Pancreas (tissue), 10 donors: ENCODE data around the gene XIRP2. TPM values are rescaled to one million over a fixed set of nuclear protein-coding genes. Genes with fewer than 3 reads are reported as not detected.

Experiments
- ATAC-seq, 4 donors: fragments of 200-7000 bp; cut with Tn5 transposase; one replicate each; pipeline versions ENCODE4 v1.8.0 to v1.9.1; 2020; ENCODE audit warnings: mild to moderate bottlenecking in 4 of 4, moderate library complexity in 4 of 4
- DNase-seq, 6 donors: peaks; one replicate each; pipeline ENCODE4 v3.0.0-alpha.2; 2020
- FAIRE-seq: peaks from 2 replicates; lab custom pipeline; 2012; peaks lifted over from hg19 to GRCh38; lab: Jason Lieb, UNC
- H3K27ac ChIP-seq, 4 donors: fragments of 200-600 bp; sonication (generic); 1 replicate in 3 of 4; 2 replicates in 1 of 4; pipeline versions ENCODE4 v1.5.0 to v1.8.0; 2020
- H3K27me3 ChIP-seq, 4 donors: fragments of 200-600 bp; one replicate each; pipeline ENCODE4 v1.8.0; 2021
- H3K36me3 ChIP-seq, 3 donors: fragments of 200-600 bp; sonication (generic) in 1 of 3; one replicate each; pipeline versions ENCODE4 v1.5.0 to v1.8.0; 2020 to 2021
- H3K4me1 ChIP-seq, 3 donors: fragments of 200-600 bp; one replicate each; pipeline ENCODE4 v1.8.0; 2021
- H3K4me3 ChIP-seq, 4 donors: fragments of 200-600 bp; sonication (generic) in 2 of 4; one replicate each; pipeline versions ENCODE4 v1.5.0 to v1.8.0; 2020 to 2021
- H3K9me3 ChIP-seq, 4 donors: fragments of 200-600 bp; one replicate each; pipeline ENCODE4 v1.8.0; 2021
- CTCF ChIP-seq, 4 donors: fragments of 200-600 bp; sonication (generic) in 3 of 4; IDR thresholded peaks; one replicate each; pipeline versions ENCODE4 v1.5.0 to v1.8.0; 2021; ENCODE audit warnings: antibody characterized with exemption in 4 of 4
- WGBS, 2 donors: extraction: QIAGEN DNeasy Blood & Tissue Kit; methylation state at CpG; one replicate each; pipeline ENCODE4 v1.1.7; 2013; 5-methylcytosine and 5-hydroxymethylcytosine counted together
- intact Hi-C, 3 donors: fragments of 100-400 bp; cut with DNase I; formaldehyde crosslinking; loops; one replicate each; pipeline versions ENCODE4 v1.11.1 to v1.14.2; 2022
- polyA plus RNA-seq, 2 donors: library from polyadenylated mRNA; stranded (reverse); fragments of 200-250 nt; gene quantifications; one replicate each; pipeline ENCODE4 v1.2.3, GENCODE V29; 2013
- total RNA-seq, 6 donors: library from RNA; stranded (reverse); fragmentation: NEBNext Ultra II Directional in 4 of 6; extraction: Animal tissue kit (Norgen Biotek cat#: 25700) in 4 of 6; gene quantifications; one replicate each; pipeline versions ENCODE4 v1.2.1 to v1.2.4, GENCODE V29; 2021 to 2023
- donor health status: healthy with polysubstance abuse.
- donor health status: DM: no; HTN: no; CAD: no; lungs with moderate emphysema.
- donor health status: DM: no; HTN: no; CAD: no.
- donor health status: control.
- donor health status: control.
- donor health status: Bipolar disorder and iron deficiency.
- donor health status: DM: yes; HTN: yes; CAD: no.
- donor health status: DM: no; HTN: no; CAD: no.
- donor health status: DM: no; HTN: no; CAD: no.
- donor health status: DM: yes; HTN: yes; CAD: no.

XIRP2 gene
- total and polyA plus RNA-seq, 8 donors: 0.08 to 0.35 (median 0.28) TPM; not detected in 5

- Histone ChIP-seq H3K4me3 (no peak overlapping the region), H3K27me3 (no peaks in the 10 kb centered on the region), H3K9me3 (no peaks in the 10 kb centered on the region), H3K4me1 (no peaks in the 10 kb centered on the region), H3K36me3 (no peaks in the 10 kb centered on the region), H3K27ac (no peak overlapping the region)
- FAIRE-seq (no peak), ATAC-seq (no peak), DNase-seq (no peak)
- intact Hi-C loops: no loop called here
- TF ChIP-seq CTCF (IDR thresholded peaks at IDR 0.05): no peak
Observed at GRCh38 chr2:167048829-167049228, 160.5 kb downstream of the XIRP2 start.

- Histone ChIP-seq H3K4me3 (no peak overlapping the region), H3K27me3 (no peaks in the 10 kb centered on the region), H3K36me3 (no peaks in the 10 kb centered on the region), H3K27ac (no peak overlapping the region), H3K4me1 (no peaks in the 10 kb centered on the region), H3K9me3 (no peaks in the 10 kb centered on the region)
- FAIRE-seq (no peak), ATAC-seq (no peak), DNase-seq (no peak)
- no peak for TF ChIP-seq CTCF (IDR thresholded peaks at IDR 0.05)
- 50 to 67% methylated on average over 3 of the region's 3 CpGs for WGBS, 2 donors
- intact Hi-C loops: no loop called here
Observed at GRCh38 chr2:167049659-167050058, 161.4 kb downstream of the XIRP2 start.

DNA sequence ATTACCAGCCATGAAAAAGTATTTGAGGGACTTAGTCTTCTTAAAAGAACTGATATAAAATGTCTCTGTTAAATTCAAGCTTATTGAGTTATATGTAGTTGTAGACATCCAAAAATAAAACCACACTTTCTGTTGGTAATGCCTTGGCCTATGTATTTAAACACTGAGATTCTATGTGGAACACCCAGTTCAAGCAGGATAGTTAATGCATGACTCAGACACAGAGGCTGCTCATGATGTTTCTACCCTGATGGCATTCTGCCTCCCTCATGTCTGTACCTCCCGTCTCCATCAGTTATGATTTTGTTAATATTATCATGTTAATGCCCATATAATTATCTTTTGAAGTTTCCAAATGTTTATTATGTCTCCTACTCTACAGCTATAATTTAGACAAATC, 164.5 kb downstream of the XIRP2 start:
- ATAC-seq: no peak
- Histone ChIP-seq H3K27me3 (no peaks in the 10 kb centered on the region), H3K27ac (no peak overlapping the region), H3K4me3 (no peak overlapping the region), H3K4me1 (no peaks in the 10 kb centered on the region), H3K36me3 (no peaks in the 10 kb centered on the region), H3K9me3 (no peaks in the 10 kb centered on the region)
- 69 to 77% methylated on average over 1 of the region's 1 CpG for WGBS, 2 donors
- no peak for TF ChIP-seq CTCF (IDR thresholded peaks at IDR 0.05)
- FAIRE-seq: no peak
- intact Hi-C loops: no loop called here
- no peak for DNase-seq

DNA sequence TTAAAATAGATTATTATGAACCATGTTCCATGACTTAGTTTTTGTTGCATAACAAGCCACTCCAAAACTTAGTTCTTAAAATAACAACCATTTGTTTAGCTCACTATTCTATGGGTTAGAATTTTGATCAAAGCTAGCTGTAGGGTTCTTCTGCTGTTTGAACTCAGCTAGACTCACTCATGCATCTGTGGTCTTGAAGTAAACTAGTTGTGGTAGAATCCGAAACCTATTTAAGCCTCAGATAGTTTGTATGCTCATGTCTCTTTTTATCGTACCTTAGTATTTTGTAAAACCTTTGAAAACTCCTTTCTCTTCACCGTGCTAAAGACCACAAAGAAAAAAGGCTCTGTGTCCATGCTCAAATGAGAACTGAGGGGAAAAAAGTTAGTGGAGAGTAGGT, 166.6 kb downstream of the XIRP2 start:
- no peak overlapping the region for H3K4me3 ChIP-seq

GRCh38 chr2:167057446-167057845, 169.2 kb downstream of the XIRP2 start:
- WGBS, 2 donors: 89 to 94% methylated on average over 4 of the region's 4 CpGs
- no peaks in the 10 kb centered on the region for H3K4me1 ChIP-seq
- no peaks in the 10 kb centered on the region for H3K36me3 ChIP-seq
- TF ChIP-seq CTCF (IDR thresholded peaks at IDR 0.05): no peak
- ATAC-seq (no peak), FAIRE-seq (no peak), DNase-seq (no peak)
- H3K9me3 ChIP-seq: no peaks in the 10 kb centered on the region
- no peak overlapping the region for H3K4me3 ChIP-seq
- no peak overlapping the region for H3K27ac ChIP-seq
- no peaks in the 10 kb centered on the region for H3K27me3 ChIP-seq
- intact Hi-C loops: no loop called here

More for the DNA sequence above, 166.6 kb downstream of the XIRP2 start:
- no peaks in the 10 kb centered on the region for H3K27me3 ChIP-seq
- WGBS, 2 donors: 84 to 93% methylated on average over 3 of the region's 3 CpGs
- H3K27ac ChIP-seq: no peak overlapping the region
- H3K36me3 ChIP-seq: no peaks in the 10 kb centered on the region
- DNase-seq: no peak
- no peak for ATAC-seq
- FAIRE-seq: no peak
- TF ChIP-seq CTCF (IDR thresholded peaks at IDR 0.05): no peak
- intact Hi-C loops: no loop called here
- no peaks in the 10 kb centered on the region for H3K4me1 ChIP-seq
- no peaks in the 10 kb centered on the region for H3K9me3 ChIP-seq
